HG02884 (cell line): Measurements from ENCODE around the gene FCHO1.

Experiments used
- ATAC-seq: cut with Tn5 transposase; IDR thresholded peaks from one replicate; pipeline ENCODE4 v1.9.1; 2021; ENCODE audit warnings: mild to moderate bottlenecking, moderate library complexity; ENCODE audit not compliant: unreplicated experiment

The FCHO1 gene

GRCh38 chr19:17751103-17751911 lies at the start of gene FCHO1:
FCHO1 (plus strand) TSS chr19:17751477; CDS start chr19:17755165, 3,688 bp downstream.
- ATAC-seq, result no peak

GRCh38 chr19:17703824-17704463 lies 47.3 kb upstream of the FCHO1 start:
- ATAC-seq, result no peak

GRCh38 chr19:17706750-17707181 lies 44.5 kb upstream of the FCHO1 start:
- ATAC-seq, result no peak

GRCh38 chr19:17711851-17712250 lies 39.4 kb upstream of the FCHO1 start:
- ATAC-seq, result no peak

- ATAC-seq, result no peak
Observed at GRCh38 chr19:17716309-17716929, 34.9 kb upstream of the FCHO1 start.

GRCh38 chr19:17718550-17718946 lies 32.7 kb upstream of the FCHO1 start:
- no peak for ATAC-seq

GRCh38 chr19:17718947-17719711 lies 32.1 kb upstream of the FCHO1 start, which contains the start of gene MAP1S:
MAP1S (plus strand) TSS chr19:17719480; CDS start chr19:17719503, 23 bp downstream.
- peak; percentile 65 for ATAC-seq

GRCh38 chr19:17719730-17720400 lies 31.4 kb upstream of the FCHO1 start:
- no peak for ATAC-seq

GRCh38 chr19:17720440-17720839 lies 30.8 kb upstream of the FCHO1 start:
- no peak for ATAC-seq

- ATAC-seq, result no peak
Observed at GRCh38 chr19:17721111-17721628, 30.1 kb upstream of the FCHO1 start.

GRCh38 chr19:17721821-17722220 lies 29.5 kb upstream of the FCHO1 start:
- no peak for ATAC-seq

- ATAC-seq, result no peak
Observed at GRCh38 chr19:17722655-17723240, 28.5 kb upstream of the FCHO1 start.

GRCh38 chr19:17724655-17725054 lies 26.6 kb upstream of the FCHO1 start:
- ATAC-seq, result no peak

- no peak for ATAC-seq
Observed at GRCh38 chr19:17725422-17726078, 25.7 kb upstream of the FCHO1 start.

- ATAC-seq, result no peak
Observed at GRCh38 chr19:17726136-17726741, 25.0 kb upstream of the FCHO1 start.

GRCh38 chr19:17726964-17727773 lies 24.1 kb upstream of the FCHO1 start:
- no peak for ATAC-seq

- ATAC-seq, result no peak
Observed at GRCh38 chr19:17727843-17728242, 23.4 kb upstream of the FCHO1 start.

- ATAC-seq, result no peak
Observed at GRCh38 chr19:17733127-17733526, 18.1 kb upstream of the FCHO1 start.
